HUES64 (cell line): Measurements from ENCODE around the gene ZDHHC20.

Experiments
- H3K27ac ChIP-seq: 2 replicates; pipeline ENCODE4 v1.7.0; 2013; ENCODE audit warnings: low read depth, low read length, inconsistent platforms
- H3K27me3 ChIP-seq: 2 replicates; pipeline ENCODE4 v1.6.1; 2013; ENCODE audit warnings: mild to moderate bottlenecking, low read length; ENCODE audit not compliant: insufficient read depth
- H3K36me3 ChIP-seq: 2 replicates; pipeline ENCODE4 v1.6.1; 2013; ENCODE audit warnings: mild to moderate bottlenecking, low read length; ENCODE audit not compliant: insufficient read depth
- H3K4me1 ChIP-seq: 2 replicates; pipeline ENCODE4 v1.6.1; 2013; ENCODE audit warnings: mild to moderate bottlenecking, low read length, moderate library complexity; ENCODE audit not compliant: insufficient read depth
- H3K4me3 ChIP-seq: 2 replicates; pipeline ENCODE4 v1.5.1; 2013; ENCODE audit warnings: mild to moderate bottlenecking, low read length, moderate library complexity
- H3K9ac ChIP-seq: 2 replicates; pipeline ENCODE4 v1.6.1; 2013; ENCODE audit warnings: mild to moderate bottlenecking, low read depth, low read length
- H3K9me3 ChIP-seq: 2 replicates; pipeline ENCODE4 v1.6.1; 2013; ENCODE audit warnings: low read depth, low read length; ENCODE audit not compliant: insufficient read depth
- WGBS: fragments of 150-250, 120-280 bp; methylation state at CpG from one replicate; pipeline ENCODE4 v1.1.7; 2013; ENCODE audit warnings: missing lambda C conversion rate; 5-methylcytosine and 5-hydroxymethylcytosine counted together

The ZDHHC20 gene

DNA sequence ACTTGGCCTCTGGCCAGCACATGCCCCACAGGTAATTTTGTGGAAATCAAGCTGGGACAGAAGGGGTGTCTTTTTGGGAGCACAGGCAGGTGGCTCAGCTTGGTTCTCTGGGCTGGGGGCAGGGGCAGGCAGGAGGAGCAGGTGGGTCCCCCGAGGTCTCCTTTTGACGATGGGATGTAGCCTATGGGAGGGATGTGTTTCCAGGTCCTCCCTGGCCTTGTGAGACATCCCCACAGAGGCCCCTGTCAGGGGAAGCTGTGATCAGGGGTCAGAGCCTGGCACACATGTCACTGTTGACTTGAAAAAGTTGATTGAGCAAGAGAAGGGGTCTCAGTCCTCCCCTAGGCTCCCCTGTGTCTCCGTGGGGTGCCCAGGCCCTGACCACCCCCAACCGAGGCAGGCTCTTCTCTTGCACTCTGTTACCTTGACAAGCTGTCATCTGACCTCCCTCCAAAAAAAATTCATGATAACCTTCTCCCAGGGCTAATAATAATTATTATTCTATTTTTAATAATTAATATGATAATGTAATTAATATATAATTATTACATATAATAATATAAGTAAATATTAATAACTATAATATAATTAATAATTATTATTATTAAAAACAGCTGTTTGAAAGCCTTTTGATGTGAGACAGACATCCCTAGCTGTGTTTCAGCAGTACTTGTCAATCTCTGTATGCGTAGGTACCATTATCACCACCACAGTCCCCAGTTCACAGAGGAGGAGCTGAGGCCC is 116.2 kb downstream of the ZDHHC20 start:
- H3K36me3 ChIP-seq, result no peaks in the 10 kb centered on the region
- 85% methylated on average over 5 of the region's 5 CpGs for WGBS
- H3K27ac ChIP-seq, result no peak overlapping the region
- no peaks in the 10 kb centered on the region for H3K9me3 ChIP-seq
- no peak overlapping the region for H3K9ac ChIP-seq
- H3K4me1 ChIP-seq, result peaks cover 7% of the 10 kb centered on the region; the same call in 1 of the 2 replicates
- H3K4me3 ChIP-seq, result no peak overlapping the region
- no peaks in the 10 kb centered on the region for H3K27me3 ChIP-seq

DNA sequence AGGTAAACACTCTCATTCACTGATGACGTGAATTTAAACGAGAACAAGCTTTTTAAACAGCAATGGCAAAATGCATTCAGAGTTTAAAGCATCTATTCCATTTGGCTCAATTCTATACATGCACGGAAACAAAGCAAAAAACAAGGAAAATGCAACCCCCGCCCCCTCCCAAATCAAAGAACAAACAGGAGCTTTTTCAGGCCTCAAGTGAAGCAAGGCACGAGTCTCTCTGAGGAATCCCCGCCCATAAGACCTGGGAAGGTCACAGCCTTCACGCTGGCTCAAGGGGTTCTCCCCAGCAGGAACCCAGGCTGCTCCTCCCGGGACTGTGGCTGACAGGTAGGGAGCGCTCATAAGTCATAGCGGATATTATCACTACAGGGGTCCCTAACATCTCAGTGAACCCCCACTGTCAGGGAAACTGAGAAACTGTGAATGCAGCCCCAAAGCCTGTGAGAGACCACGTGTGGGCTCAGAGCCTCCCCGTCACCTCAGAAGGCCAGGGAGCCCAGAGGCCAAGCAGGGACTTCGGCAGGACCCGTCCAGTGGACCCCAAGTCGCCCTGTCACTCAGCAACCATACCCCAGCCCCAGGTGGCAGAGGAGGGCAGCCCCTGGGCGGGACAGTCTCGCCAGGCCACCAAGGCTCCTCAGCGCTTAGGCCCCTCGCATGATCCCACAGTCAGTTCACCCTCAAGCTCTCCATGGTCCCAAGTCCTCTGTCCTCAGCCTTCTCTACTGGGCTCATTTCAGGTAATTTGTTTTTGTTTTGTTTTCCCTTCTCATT is 117.3 kb downstream of the ZDHHC20 start:
- Histone ChIP-seq H3K9ac (no peak overlapping the region), H3K9me3 (no peaks in the 10 kb centered on the region), H3K4me3 (no peak overlapping the region), H3K27ac (no peak overlapping the region), H3K27me3 (no peaks in the 10 kb centered on the region), H3K36me3 (no peaks in the 10 kb centered on the region), H3K4me1 (peaks cover 7% of the 10 kb centered on the region; the same call in 1 of the 2 replicates)
- WGBS, result 86% methylated on average over 19 of the region's 19 CpGs

DNA sequence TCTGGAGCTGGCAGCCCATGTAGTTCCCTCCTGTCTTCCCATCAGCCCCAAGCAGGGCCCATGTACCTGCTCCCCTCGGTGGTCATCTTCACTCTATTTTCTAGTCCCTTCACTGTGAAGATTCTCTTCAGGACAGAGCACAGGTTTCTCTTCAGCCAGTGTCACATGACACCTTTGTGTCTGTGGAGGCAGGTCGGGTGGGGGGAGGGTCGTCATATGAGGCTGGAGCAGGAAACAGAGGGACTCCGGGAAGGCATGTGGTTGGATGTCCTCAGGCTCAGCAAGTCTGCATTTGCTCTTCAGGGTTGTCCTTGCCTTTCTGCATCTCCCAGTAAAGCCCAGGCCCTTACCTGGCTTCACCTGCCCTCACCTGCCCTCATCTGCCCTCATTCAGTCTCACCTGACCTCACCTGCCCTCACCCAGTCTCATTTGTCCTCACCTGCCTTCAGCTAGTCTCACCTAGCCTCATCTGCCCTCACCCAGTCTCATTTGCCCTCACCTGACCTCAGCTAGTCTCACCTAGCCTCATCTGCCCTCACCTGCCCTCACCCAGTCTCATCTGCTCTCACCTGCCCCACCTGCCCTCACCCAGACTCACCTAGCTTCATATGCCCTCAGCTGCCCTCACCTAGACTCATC is 120.3 kb downstream of the ZDHHC20 start:
- H3K27ac ChIP-seq, result no peak overlapping the region
- H3K36me3 ChIP-seq, result no peaks in the 10 kb centered on the region
- no peaks in the 10 kb centered on the region for H3K9me3 ChIP-seq
- H3K27me3 ChIP-seq, result no peaks in the 10 kb centered on the region
- H3K4me1 ChIP-seq, result peaks cover 7% of the 10 kb centered on the region; the same call in 1 of the 2 replicates
- WGBS, result 22% methylated on average over 4 of the region's 4 CpGs
- no peak overlapping the region for H3K4me3 ChIP-seq
- H3K9ac ChIP-seq, result no peak overlapping the region

DNA sequence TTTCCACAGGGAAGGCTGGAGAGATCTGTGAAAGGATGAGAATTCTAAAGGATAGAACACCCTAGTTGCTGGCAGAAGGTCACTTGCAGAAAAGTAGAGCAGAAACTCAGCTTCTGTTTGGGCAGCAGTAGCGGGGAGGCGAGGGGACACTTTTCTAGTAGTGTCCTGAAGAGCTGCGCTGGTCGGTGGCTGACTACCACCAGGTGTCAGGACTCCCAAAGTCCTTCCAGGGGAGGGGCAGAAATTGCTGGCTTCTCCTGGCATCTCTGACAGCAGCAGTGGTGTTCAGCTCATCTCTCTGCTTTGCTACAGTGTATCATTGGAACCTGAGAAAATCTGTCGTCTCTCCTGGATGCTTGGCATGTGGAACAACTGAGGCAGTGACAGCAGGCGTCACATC is 120.9 kb downstream of the ZDHHC20 start:
- Histone ChIP-seq H3K27me3 (no peaks in the 10 kb centered on the region), H3K36me3 (no peaks in the 10 kb centered on the region), H3K4me1 (peaks cover 7% of the 10 kb centered on the region; the same call in 1 of the 2 replicates), H3K27ac (no peak overlapping the region), H3K9me3 (no peaks in the 10 kb centered on the region), H3K4me3 (no peak overlapping the region), H3K9ac (no peak overlapping the region)
- 75% methylated on average over 6 of the region's 6 CpGs for WGBS

DNA sequence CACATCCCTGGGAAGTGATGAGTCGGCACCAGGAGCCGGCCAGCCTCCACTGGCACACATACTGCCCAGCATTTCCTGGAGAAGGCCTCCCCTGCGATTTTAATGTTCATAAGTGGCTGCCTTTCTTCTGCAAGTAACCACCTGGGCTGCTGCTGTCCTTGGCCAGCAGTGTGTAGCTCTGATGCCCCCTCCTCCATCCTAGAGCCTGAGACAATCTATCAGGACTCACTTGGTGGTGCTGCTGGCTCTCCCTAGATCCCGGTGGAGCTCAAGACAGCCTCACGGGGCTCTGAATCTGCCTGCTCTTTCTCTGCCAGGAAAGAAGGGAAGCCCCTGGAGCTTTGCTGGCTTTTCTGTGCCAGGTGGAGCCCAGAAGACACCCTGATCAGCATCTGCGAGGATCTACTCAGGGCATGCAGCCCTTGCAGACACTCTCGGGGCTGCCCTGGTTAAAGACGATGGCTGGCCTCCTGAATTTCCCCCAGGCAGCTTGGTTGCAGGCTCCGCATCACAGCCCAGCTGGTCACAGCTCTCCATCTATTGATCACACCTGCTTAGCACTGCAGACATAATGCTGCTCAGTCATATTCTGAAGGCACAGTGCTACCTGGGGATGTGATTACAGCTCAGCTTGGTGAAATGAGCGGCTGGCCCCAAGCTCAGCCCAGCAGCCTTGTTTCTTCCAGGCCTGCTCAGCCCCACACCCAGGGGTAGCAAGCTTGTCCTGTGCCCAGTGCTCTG is 122.3 kb downstream of the ZDHHC20 start:
- no peaks in the 10 kb centered on the region for H3K9me3 ChIP-seq
- H3K4me3 ChIP-seq, result no peak overlapping the region
- no peaks in the 10 kb centered on the region for H3K36me3 ChIP-seq
- H3K4me1 ChIP-seq, result peaks cover 7% of the 10 kb centered on the region; the same call in 1 of the 2 replicates
- WGBS, result 81% methylated on average over 10 of the region's 10 CpGs
- no peak overlapping the region for H3K27ac ChIP-seq
- H3K27me3 ChIP-seq, result no peaks in the 10 kb centered on the region
- no peak overlapping the region for H3K9ac ChIP-seq

DNA sequence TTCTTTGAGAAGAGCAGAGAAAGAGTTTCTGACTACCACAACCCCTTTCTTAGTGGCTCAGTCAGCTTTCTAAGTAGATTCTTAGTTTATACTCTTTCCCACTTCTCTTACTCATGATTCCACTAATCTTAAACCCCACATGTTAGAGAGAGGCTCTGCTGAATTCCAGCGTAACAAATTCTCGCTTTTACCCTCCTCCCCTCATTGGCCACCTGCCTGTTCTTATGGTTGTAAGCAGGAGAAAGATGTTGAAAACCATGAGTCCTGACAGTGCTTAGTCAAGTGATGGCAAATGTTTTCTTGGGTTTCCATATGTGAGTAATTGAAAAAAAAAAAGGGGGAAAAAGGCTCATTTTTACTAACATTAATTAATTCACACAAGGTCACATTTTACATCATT is 125.9 kb downstream of the ZDHHC20 start:
- peaks cover 9% of the 10 kb centered on the region for H3K4me1 ChIP-seq
- no CpG with 5 or more reads among the region's 2 CpGs for WGBS
- no peaks in the 10 kb centered on the region for H3K9me3 ChIP-seq
- H3K36me3 ChIP-seq, result no peaks in the 10 kb centered on the region
- H3K4me3 ChIP-seq, result no peak overlapping the region
- H3K27me3 ChIP-seq, result no peaks in the 10 kb centered on the region
- no peak overlapping the region for H3K27ac ChIP-seq
- no peak overlapping the region for H3K9ac ChIP-seq

DNA sequence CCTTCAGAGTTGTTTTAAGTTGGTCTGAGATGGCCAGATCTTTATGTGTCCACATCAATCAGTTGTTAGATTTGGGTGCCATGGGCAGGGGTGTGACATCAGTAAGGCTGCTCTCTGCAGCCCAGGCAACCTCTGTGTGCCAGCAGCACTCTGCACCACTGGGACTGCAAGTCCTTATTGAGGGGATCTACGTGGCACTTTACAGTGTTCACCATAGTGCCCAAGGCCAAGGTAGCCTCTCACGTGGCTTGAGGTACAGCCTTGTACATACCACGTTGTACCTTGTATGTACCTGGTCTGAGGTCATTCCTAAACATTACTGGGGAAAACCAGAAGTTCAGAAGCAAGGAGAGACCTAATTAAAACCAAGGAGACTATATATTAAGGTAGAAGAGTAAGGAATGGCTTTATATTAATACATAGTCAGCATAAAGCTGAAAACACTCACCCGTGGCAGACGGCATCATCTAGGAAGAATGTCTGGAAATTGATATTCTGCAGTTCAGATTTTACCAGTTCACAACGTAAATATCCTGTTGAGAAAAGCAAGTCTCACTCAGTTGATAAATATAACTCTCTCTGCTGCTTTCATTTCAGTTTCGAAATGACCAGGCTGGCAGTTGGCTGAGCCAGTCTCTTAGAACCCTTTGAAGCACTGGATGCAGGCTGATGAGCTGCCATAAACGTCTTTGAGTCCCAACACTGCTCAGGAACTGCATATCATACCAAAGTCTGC is 128.8 kb downstream of the ZDHHC20 start:
- Histone ChIP-seq H3K27me3 (peaks cover 6% of the 10 kb centered on the region; the same call in 1 of the 2 replicates), H3K9ac (no peak overlapping the region), H3K36me3 (no peaks in the 10 kb centered on the region), H3K4me1 (peaks cover 25% of the 10 kb centered on the region), H3K9me3 (no peaks in the 10 kb centered on the region), H3K27ac (no peak overlapping the region), H3K4me3 (no peak overlapping the region)
- WGBS, result 87% methylated on average over 8 of the region's 8 CpGs

DNA sequence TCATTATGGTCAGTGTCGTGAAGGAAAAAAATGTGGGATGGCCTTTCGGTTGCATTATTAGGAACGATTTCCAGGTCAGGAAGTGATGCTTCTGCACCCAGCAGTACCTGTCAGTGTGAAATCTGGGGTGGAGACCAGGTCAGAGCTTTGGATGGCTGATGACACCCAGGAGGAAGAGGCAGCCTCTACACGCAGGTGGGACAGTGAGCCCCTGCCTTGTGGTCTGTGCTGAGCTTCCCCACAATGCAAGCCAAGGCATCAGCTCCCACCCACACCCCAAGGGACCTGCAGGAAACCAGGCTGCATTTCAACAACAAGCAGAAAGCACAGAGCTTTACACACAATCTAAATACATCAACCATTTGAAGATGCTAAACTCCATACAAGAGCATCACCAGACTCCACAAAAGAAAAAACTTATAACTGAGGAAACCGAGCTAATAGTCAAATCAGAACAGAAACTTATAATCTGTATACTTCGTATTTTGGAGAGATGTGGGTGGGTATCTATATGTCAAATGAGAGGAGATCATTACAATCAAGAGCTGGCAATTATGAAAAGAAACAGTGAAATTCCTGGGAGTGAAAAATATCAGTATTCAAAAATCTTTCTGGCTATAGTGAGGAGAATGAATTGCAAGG is 130.1 kb downstream of the ZDHHC20 start:
- Histone ChIP-seq H3K4me1 (peaks cover 25% of the 10 kb centered on the region), H3K4me3 (no peak overlapping the region), H3K27me3 (peaks cover 7% of the 10 kb centered on the region; the same call in 1 of the 2 replicates), H3K36me3 (no peaks in the 10 kb centered on the region), H3K27ac (no peak overlapping the region), H3K9ac (no peak overlapping the region), H3K9me3 (no peaks in the 10 kb centered on the region)
- 85% methylated on average over 6 of the region's 6 CpGs for WGBS

DNA sequence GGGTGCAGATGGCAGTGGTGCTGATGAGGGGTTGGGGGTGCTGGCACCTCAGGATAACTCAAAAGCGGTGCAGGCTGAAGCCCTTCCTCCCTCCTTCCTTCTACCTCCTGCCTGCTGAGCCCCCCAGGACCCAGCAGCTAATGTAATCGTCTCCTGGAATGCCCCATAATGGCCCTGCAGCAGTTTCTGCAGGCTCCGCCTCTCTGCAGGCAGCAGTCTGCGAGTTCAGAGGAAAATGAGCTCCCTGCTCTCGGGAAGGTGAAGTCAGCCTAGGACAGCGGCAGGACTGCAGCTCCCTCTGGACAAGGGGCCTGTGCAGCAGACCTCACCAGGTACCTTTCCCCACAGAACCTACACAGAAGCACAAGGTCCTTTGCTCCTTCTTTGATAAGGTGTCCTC is 130.9 kb downstream of the ZDHHC20 start:
- WGBS, result 13% methylated on average over 6 of the region's 6 CpGs
- H3K27ac ChIP-seq, result peak overlapping the region; percentile 43; the same call in 1 of the 2 replicates
- peak overlapping the region; percentile 12; the same call in 1 of the 2 replicates for H3K4me3 ChIP-seq

More for the DNA sequence above, 130.9 kb downstream of the ZDHHC20 start:
- Histone ChIP-seq H3K27me3 (peaks cover 7% of the 10 kb centered on the region; the same call in 1 of the 2 replicates), H3K36me3 (no peaks in the 10 kb centered on the region), H3K9ac (0 out of 2 replicates have a peak overlapping the region, but pooled peaks have one; percentile 5), H3K4me1 (peaks cover 25% of the 10 kb centered on the region), H3K9me3 (no peaks in the 10 kb centered on the region)
